AG04449 (cell line): ENCODE measurements around the gene CLK3.

Experiments
- CTCF ChIA-PET: fragments of 350-600 bp; formaldehyde crosslinking; extraction: SDS; loops from one replicate; lab custom pipeline; 2021; ENCODE audit warnings: antibody characterized with exemption; lab: Yijun Ruan, JAX
- POLR2A ChIA-PET: fragments of 400-600, 350-600 bp; formaldehyde crosslinking; extraction: SDS; loops from one replicate; lab custom pipeline; 2020; ENCODE audit warnings: antibody characterized with exemption, inconsistent platforms; lab: Yijun Ruan, JAX
- DNase-seq: peaks from one replicate; pipeline ENCODE4 v3.0.0-alpha.2; 2010; ENCODE audit warnings: low read depth, low spot score
- H3K4me3 ChIP-seq: 2 replicates; pipeline ENCODE4 v1.5.1; 2011; ENCODE audit warnings: low read depth, mild to moderate bottlenecking, control low read depth, low read length
- CTCF ChIP-seq: IDR thresholded peaks from one replicate; pipeline ENCODE4 v1.5.1; 2011; ENCODE audit warnings: mild to moderate bottlenecking, moderate library complexity, low read length, control low read depth, inconsistent platforms; ENCODE audit not compliant: insufficient read depth; ENCODE audit errors: missing control alignments

The CLK3 gene

GRCh38 chr15:74641151-74641550, 25.5 kb downstream of the CLK3 start:
- ChIA-PET POLR2A (no interaction called here), CTCF (interaction anchor here (1.2 to 46.3 kb wide), 7 partner anchors 8 to 310 kb away, joined by 4 to 1672 read pairs (median 11); partner anchors contain the start of genes CLK3 and CSK)
- no peak overlapping the region for H3K4me3 ChIP-seq
- TF ChIP-seq CTCF = no peak
- DNase-seq = no peak

- POLR2A ChIA-PET = no interaction called here
- no peak overlapping the region for H3K4me3 ChIP-seq
- no peak for TF ChIP-seq CTCF
- CTCF ChIA-PET = interaction anchor here (1.5 to 46.3 kb wide), 7 partner anchors 9 to 269 kb away, joined by 3 to 1672 read pairs (median 7); partner anchors contain the start of genes CLK3 and CSK
- DNase-seq = no peak
Measured at GRCh38 chr15:74642348-74642733, 26.7 kb downstream of the CLK3 start.

- POLR2A ChIA-PET = no interaction called here
- CTCF ChIA-PET = interaction anchor here (1.5 to 46.3 kb wide), 7 partner anchors 9 to 270 kb away, joined by 3 to 1672 read pairs (median 7); partner anchors contain the start of genes CLK3 and CSK
Measured at GRCh38 chr15:74642734-74643664, 27.4 kb downstream of the CLK3 start.

GRCh38 chr15:74643665-74644204, 28.1 kb downstream of the CLK3 start:
- DNase-seq = no peak
- TF ChIP-seq CTCF = no peak
- CTCF ChIA-PET = interaction anchor here (1.8 to 46.3 kb wide), 5 partner anchors 10 to 269 kb away, joined by 5 to 1672 read pairs (median 246); partner anchors contain the start of genes CLK3 and CSK
- no peak overlapping the region for H3K4me3 ChIP-seq
- POLR2A ChIA-PET = no interaction called here

More at GRCh38 chr15:74642734-74643664, 27.4 kb downstream of the CLK3 start:
- DNase-seq = no peak
- TF ChIP-seq CTCF = no peak
- no peak overlapping the region for H3K4me3 ChIP-seq

GRCh38 chr15:74646480-74646879, 30.8 kb downstream of the CLK3 start:
- no peak for DNase-seq
- TF ChIP-seq CTCF = no peak
- POLR2A ChIA-PET = no interaction called here
- CTCF ChIA-PET = interaction anchor here (1.0 to 46.3 kb wide), 3 partner anchors 11 to 126 kb away, joined by 3 to 1672 read pairs (median 246); partner anchors contain the start of gene CSK
- no peak overlapping the region for H3K4me3 ChIP-seq
